NT2/D1 (cell line): ENCODE measurements around the gene FKBP9.

ENCODE experiments used
- SUZ12 ChIP-seq: IDR thresholded peaks from 2 replicates; pipeline ENCODE4 v1.6.1; 2011; ENCODE audit not compliant: insufficient read length, insufficient read depth; ENCODE audit errors: extremely low read depth
- YY1 ChIP-seq: IDR thresholded peaks from 2 replicates; pipeline ENCODE4 v1.6.1; 2011; ENCODE audit not compliant: insufficient read length, insufficient read depth
- ZNF274 ChIP-seq: IDR thresholded peaks from 2 replicates; pipeline ENCODE4 v1.6.1; 2011; ENCODE audit warnings: mild to moderate bottlenecking, low read depth, low read length

DNA sequence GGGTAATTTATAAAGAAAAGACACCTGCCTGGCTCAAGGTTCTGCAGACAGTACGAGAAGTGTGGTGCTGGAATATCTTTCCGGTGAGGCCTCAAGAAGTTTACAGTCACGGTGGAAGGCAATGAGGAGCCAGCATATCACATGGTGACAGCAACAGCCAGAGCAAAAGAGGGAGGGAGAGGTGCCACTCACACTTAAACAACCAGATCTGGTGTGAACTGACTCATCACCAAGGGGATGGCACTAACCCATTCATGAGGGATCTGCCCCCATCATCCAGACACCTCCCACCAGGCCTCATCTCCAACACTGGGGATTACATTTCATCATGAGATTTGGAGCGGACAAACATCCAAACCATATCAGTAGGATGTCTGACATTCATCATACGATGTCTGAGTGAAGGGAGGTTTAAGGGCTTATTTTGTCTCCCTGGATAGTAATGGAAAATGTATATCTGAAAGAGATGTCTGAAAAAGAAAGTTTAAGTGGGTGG lies 42.2 kb upstream of the FKBP9 start:
- no peak for TF ChIP-seq YY1
- no peak for TF ChIP-seq SUZ12
- no peak for TF ChIP-seq ZNF274
